ENCODE results near the gene SH3BP5L.

Gene SH3BP5L

DNA sequence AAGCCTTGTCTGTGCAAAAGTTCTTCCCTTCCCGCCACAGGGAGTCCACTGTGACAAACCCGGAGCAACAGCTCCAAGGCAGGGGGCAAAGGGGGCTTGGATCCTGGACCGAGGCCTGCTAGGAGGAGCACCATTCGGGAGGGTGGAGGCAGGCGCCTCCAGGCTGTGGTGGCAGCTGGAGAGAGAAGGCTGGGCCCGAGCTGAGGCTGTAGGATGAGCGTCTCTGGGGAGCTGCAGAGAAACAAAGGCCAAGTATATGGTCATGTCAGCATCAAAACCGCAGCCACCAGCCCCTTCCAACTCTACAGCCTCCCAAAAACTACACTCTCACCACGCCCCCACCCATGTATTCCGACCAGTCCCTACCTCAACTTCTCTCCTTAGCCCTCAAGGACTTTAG lies 579 bp downstream of the SH3BP5L start:
- no peak for DNase-seq

DNA sequence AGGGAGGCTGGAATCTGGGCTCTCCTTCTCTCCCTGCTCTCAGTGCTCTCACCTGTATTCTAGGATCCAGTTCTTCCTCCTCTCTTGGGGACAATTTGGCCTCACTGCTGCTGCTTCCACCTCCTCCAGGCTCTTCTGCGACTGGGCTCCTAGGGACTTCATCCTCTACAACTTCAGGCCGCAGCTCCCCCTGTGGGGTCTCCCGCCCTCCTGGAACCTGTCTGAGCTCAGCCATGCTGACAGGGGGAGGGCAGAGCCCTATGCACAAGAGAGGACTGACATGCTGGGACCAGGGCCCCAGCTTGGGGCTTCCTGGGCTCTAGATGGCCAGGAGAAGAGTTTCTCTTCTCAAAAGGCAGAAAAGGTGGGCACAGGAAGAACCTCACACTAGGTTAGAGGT lies 1.0 kb downstream of the SH3BP5L start:
- no peak for DNase-seq

DNA sequence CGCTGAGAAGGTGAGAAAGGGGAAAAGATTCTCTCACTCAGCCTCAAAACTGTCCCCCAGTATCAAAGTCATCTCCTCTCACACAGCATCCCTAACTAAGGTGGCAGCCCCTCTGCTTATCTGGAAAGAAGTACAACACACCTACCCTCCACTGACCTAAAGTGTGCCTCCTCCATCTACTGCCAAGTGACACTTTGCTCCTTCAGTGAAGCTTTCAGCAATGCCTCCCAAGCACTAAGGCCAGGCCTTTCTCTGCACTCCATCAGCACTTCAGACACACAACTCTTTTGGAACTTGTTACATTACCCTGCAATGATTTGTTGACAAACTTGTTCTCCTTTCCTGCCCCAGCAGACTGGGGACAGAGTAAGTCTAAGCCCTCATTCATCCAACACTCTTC lies 1.4 kb downstream of the SH3BP5L start:
- no peak for DNase-seq

DNA sequence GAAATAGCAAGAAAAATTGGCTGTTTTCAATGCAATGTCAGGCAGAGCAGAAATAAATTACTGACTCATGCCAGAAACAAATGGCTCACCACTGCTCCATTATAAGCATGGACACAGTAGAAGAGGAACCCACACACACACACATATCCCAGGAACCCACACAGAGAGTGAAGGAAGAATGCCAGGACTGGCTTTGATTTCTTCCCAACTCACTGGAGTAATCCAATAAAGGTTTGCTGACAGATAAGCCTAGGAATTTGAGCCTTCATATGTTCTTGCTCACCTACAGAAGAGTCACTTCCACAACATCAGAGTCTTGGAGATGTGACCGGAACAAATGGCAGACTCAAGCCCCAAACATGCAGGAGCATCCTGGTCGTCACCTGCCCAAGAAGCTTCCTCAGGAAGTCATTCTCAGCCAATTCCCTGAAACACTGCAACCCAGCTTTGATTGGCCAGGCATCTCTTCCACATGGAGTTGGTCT lies 2.2 kb downstream of the SH3BP5L start:
- no peak for DNase-seq

DNA sequence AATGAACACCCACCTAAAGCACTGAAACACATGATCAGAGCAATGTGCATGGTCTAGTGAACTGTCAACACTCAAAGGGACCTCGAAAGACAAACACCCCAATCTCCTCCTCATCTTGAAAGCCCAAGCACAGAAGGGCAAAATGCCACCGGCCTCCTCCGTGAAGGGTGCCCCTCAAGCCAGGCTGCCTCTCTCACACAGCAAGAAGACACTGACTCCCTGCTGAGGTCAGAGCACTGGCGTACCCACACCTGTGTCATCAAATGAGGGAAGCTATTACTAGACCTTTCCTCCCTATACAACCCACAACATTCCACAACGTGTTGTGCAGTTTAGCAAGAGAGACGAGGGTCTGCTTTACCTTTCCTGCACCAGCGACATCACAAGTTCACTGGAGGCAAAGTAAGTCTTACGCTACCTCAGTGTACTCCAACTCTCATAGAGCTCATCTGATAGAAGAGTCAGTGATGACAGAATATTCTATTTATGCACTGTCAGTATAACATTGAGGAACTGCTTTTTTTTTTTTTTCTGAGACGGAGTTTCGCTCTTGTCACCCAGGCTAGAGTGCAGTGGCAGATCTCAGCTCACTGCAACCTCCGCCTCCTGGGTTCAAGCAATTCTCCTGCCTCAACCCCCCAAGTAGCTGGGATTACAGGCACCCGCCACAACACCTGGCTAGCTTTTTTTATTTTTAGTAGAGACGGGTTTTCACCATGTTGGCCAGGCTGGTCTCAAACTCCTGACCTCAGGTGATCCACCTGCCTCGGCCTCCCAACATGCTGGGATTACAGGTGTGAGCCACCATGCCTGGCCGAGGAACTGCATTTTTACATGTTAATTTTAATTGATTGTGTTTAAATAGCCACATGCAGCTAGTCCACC lies 3.3 kb downstream of the SH3BP5L start:
- no peak for DNase-seq

DNA sequence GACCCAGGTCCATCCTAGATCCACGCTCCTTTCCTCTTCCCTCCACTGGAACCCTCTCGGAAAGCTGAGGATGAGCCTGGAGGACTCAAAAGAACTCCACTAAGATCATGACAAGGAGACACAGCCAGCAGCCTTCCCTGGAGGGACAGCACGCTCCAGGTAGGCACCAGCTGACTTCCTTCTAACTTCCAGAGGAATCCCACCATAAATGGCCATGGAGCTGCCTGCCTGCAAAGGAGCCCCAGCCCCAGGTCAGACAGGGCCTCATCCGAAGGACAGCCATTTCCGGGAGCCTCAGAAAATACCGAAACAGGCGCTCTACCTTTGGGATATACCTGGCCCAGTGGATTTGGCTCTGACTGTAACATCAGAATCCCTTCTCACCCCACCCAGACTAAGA lies 4.1 kb downstream of the SH3BP5L start:
- DNase-seq = no peak

DNA sequence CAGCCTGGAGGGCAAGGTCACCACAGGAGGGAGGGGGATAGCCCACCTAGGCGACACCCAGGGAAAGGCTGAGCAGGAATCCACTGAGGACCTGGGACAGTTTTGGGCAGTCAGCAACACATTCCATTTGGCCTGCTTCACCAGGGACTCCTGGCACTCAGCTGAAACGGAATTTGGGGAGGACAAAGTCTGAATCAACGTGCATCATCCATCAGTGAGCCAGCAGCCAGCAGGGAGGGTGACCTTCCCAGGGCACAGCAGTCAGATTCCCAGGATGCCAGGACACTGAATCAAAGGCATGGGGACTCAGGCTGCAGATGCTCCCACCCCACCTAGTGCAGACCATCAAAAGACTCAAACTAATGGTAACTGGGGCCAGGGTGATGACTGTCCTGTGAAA lies 4.6 kb downstream of the SH3BP5L start:
- no peak for DNase-seq

DNA sequence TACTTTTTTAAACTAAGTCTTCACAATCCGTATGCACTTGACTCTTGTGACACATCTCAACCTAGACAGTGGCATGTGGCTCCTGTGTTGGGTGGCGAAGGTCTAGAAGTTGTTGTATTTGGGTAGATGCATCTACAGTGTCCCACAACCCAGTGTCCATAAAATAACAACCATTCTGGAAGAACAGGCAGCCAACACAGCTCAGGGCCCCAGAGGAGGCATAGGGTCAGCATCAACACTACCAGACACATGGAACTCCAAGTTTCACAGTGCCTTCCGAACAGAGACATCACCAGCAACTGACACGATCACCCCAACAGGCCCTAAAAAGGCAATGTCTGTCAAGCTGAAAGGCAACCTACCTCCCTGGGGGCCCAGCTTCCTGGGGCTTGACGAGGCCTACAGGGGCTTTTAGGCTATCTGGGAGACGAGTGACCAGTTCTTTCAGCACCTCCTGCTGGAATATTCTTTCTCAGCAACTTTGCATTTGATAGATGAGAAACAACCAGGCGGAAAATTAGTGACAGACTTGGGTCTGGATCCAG lies 5.6 kb downstream of the SH3BP5L start:
- no peak for DNase-seq

DNA sequence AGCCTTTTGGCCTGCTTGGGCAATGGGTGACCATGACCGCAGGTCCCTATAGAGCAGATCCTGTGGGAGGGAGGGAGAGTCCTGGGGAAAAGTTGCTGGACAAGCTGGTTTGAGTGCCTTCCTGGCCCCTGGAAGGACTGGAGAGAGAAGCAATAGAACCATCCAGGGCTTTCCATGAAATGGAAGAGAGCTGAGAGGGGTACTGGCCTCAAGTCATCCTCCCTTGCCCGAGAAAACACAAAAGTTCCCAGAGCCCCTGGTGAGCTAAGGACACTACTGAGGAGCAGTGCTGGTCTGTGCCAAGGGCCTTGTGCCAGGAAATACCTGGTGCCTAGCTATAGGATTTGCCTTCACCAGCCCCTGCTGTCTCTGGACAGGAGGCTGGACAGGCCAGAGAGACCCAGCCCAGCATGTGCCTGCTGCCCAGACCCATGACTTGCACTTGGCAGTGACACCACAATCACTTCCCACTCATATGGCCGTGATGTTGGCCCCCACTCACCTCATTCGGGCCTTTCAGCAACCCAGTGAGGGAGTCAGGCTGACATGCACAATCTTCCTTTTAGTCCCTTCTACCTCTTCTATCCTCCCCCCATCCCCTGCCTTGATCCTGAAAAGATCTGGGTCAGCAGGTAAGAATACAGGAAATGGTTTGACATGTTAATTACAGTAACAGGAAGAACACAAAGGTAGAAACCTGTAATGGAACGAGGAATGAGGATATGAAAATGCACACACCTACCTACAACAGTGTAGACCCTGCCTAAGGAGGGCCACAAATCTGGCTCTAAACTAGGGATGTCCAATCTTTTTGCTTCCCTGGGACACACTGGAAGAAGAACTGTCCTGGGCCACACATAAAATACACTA lies 7.0 kb downstream of the SH3BP5L start:
- DNase-seq = no peak

DNA sequence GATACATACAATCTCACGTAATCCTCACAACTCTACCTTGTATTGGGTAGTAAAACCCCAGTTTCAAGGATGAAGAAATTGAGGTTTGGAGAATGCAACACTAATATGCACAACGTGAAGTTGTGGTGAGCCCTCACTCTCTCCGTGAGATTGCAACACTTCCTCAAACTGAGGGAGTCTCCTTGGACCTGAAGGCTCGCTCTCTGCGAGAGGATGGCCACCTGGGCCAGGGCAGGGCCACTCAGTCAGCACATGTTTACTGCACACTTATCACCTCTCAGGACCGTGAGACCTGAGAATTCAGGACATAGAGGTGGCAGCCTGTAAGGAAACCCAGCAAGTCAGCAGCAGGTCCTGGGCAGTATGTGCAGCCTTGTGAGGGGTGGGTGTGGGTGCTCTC lies 8.7 kb downstream of the SH3BP5L start:
- no peak for DNase-seq

DNA sequence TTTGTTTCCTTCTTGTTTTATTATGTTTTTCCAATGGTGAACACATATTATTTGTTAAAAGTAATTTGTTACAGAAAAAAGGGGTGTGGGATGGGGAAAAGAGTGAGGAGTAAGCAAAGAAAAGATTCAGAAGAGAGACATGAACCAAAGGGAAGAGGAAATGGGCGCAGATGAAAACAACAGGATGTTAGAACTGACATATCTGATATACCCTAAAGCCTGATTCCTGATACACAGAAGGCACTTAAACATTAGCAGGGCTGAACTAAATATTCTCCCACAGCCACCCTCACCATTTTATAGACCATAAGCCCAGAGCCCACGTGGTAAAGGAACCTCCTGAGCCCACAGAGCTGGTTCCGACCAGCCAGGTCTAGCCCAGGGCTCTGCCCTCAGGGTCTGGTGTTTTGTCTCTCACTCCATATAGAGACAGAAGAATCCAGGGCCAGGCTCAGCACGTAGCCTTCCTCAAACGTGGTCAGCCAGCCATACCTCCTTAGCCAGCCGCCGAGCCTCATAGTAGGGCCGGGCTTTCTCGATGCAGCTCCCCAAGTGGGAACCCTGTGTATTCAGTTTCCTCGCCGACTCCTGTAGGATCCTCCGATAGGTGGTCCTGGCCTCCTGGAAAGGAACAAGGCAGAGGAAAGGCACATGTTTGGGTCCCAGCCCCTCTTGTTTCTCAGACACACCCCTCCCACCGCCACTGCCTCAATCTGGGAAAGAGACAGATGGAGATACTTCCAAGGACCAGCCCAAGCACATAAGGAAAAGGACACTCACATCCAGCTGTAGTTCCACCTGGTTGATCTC lies 9.5 kb downstream of the SH3BP5L start:
- no peak for DNase-seq

DNA sequence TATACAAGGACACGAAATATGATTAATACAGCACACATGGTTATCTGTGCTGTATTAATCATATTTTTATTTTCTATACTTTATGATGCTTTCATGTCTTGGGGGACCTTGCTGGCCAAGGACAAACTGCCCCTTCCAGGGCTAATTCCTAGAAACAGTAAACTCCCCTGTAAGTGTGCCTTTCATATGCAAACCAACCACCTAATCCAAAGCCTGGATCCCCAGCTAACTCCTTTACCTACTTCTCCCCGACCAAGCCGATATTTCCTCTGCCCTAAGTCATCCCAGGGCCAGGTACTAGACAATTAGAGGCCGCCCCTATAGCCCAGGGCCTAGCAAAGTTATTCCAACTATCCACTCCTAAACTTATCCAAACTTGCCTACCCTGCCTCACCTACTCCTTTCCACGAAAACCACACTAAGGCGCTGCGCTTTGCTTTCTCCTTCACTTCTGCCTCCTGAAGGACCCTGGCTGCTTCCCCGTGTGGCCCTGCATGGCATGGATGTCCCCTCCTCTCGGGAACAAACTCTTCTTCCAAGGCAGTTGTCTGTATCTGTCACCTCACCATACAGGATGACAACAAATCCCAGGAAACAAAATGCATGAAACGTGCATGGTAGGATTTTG lies 10.2 kb downstream of the SH3BP5L start:
- DNase-seq = no peak

DNA sequence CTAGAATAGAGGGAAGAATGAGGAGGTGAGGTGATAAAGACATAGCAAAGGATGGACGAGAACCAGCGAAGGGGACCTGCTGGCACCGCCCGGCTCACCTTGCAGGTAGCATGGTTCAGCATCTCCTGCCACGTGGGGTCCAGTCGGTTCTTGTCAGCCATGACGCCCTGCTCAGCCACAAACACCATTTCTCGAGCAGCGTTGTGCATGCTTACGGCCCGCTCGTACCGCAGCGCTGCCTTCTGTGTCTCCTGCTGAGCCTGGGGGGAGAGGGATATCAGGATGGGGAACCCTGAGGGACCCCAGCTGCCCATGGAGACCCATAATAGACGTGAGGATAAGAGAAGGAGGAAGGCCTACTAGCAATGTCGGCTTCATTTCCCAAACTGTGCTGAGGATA lies 11.4 kb downstream of the SH3BP5L start:
- DNase-seq = no peak

DNA sequence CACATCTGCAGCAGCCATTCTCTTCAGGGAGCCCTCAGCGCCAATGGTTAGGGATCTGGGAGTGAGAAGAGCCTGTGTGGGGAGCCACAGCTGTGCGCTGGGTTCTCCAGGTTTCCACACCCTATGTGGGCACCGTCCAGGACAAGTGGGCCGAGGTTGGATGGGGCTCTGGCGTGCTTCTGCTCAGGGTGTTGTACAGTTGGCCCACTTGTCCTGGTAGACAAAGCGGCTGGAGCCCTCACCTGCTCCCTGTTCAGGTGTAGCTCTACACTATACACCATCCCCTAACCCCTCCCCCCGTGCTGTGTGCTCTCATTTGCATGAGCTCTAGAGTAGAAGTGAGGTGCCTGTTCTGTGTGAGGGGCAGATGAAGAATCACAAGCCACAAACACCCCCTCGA lies 12.2 kb downstream of the SH3BP5L start:
- no peak for DNase-seq

DNA sequence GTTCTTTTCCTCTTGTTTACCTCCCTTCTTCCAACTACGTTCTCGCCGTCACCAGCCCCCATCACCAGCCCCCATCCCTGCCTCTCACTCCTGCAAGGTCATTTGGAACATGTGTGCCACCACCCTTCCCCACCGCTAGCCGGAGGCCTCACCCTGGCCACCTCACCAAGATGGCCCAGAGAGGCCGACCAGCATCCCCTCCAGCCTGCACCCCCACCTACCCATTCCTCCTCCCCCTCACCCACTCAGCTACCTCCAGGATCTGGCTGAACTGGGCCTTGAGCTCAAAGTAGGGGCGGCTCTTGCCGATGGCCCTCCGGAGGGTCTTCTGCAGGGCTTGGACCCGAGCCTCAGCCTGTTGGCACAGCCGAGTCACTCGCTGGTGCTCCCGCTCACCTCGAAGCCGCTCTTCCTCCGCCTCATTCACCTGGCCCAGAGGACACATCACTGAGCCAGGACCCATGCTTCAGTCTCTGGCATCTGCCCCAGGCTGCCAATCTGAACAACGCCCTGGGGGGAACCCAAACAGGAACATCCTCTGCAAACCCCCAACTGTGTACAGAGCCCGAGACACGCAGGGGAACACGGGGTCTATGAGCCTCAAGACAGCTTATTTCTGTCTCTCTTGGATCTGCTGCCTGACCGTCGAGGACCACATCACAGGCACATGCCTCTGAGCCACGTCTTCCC lies 12.8 kb downstream of the SH3BP5L start:
- no peak for DNase-seq

DNA sequence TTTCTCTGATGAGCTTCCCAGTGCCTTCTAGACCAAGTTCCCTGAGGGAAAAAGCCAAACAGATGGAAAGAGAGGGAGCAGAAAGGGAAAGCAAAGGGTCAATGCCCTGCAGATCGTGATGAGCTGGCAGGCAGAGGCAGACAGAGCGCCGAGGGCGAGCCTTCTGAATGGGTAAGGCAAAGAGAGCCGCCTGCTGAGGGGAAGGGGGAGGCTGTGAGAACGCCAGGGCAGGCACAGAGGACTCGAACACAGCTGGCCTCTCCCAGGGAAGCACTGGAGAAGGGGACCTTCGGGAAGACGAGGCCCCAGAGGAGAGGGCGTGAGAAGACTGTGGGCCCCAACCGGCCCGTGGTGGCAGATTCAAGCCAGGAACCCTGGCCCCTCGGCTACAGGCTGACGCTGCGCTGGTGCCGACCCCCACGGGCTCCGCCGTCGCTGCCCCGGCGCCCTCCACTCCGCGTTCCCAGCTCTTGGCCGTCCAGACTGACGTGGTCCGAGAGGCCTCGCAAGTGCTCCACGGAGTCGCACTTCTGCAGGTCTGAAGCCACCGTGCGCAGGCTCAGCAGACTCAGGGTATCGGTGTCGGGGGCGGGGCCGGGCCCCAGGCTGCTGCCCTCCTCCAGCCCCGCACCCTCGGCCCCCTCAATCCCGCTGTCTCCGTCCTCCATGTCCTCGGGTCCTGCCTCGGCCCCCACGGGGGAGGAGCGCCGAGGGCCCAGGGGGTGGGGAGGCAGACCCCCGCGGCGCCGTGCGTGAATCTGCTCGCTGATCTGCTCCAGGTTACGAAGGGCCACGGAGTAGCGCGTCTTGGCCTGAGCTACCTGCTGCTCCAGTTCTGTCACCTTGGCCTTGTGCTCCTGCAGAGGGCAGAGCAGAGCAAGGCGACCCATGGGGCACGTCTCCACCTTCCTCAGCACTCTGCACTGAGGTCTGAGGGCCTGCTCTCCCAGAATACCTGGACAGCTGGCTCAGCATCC lies 13.9 kb downstream of the SH3BP5L start:
- no peak for DNase-seq

DNA sequence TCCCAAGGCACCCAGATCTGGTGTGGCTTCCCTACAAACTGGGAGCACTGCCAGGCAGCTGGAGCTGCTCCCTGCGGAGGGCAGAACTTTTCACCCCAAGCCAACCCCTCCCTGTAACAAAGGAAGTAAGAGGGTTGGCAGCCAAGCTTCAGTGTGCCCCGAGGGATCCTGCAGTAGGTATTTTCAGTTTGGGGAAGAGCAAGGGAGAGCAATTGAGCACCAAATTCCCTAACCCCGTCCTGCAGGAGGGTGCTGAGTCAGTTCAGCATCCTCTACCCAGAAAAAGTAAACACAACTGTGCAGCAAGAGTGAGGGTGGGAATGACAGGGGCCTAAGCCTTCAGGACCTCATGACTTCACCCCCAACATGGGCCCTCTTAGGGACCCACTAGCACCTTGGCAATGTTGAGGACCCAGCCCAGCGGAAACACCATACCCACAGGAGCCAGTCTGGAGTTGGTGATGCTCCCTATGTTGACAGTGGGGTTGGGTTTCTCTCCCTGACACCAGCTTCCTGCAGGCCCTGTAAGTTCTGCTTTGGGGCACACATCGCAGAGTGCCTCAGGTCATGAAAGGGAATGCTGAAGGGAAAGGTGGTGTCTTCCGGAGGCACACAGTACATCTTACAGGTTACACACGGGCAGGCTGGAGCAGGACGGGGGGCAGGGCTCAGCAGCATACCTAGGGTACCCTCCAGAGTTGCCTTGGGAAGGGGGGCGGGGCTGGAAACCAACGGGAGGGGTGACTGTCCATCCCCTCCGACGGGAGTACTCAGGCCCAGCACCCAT lies 14.8 kb downstream of the SH3BP5L start:
- no peak for DNase-seq

DNA sequence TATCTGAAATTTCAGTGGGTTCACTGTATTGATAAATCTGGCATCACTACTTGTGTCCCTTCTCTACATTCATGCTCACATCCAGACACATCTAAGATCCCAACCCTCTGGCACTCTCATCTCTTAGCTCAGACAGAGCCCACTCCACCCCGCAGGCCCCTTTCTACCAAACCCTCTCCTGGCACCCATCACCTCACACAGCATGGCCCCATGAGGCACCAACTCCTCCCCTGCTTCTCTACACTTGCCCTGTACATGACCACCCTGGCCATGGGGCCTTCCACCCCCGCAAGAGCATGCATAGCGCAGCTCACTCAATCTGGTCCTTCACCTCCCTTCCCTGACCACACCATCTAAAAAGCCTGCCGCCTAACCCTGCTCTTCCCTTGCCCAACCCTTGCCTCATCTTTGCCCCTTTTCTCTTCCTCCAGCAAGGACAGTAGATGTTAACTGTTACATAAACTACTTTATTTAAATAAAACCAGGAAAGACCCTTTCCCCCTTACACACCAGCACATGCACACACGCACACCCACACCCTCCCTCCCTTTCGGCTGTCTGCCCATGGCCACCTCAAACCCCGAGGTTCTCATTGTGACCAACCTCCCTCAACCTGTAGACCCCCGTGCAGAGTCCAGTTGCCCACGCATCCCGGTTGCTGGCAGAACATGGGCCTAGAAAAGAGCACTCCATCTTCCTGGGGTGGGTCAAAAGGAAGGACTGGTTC lies 15.6 kb downstream of the SH3BP5L start:
- no peak for DNase-seq

DNA sequence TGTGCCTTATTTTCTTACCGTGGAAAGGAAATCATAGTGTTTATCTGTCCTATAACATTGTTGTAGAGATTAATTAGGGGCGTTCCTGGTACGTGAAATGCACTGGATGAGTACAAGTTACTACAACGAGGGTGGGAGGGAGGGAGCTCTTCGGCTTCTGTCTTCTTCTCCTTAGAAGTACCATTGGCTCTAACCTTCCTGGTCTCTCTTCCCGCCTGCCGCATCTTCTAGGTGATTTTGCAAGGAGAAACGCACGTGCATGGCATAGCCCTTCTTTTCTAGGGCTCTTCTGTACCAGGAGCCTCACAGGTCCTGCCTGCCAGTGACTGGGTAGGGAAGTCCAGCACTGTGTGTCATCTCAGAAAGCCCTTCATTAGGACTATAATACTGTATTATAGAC lies 16.8 kb downstream of the SH3BP5L start:
- DNase-seq = no peak

All from NCI-H2107 (cell line).